Stimulated activated CD4-positive, alpha-beta T cell treated with anti-CD3 and anti-CD28 coated beads, TNF-alpha, amount 100 ng/mL, for 24 hours (primary cell): ENCODE data around the gene CCND2.

Experiments
- DNase-seq, 3 experiments: peaks; one replicate each; pipeline ENCODE4 v3.0.0-alpha.2; 2020; ENCODE audit warnings: low read depth in 3 of 3

Gene CCND2

GRCh38 chr12:4289998-4290790 lies 16.6 kb downstream of the CCND2 start:
- no peak for DNase-seq

DNA sequence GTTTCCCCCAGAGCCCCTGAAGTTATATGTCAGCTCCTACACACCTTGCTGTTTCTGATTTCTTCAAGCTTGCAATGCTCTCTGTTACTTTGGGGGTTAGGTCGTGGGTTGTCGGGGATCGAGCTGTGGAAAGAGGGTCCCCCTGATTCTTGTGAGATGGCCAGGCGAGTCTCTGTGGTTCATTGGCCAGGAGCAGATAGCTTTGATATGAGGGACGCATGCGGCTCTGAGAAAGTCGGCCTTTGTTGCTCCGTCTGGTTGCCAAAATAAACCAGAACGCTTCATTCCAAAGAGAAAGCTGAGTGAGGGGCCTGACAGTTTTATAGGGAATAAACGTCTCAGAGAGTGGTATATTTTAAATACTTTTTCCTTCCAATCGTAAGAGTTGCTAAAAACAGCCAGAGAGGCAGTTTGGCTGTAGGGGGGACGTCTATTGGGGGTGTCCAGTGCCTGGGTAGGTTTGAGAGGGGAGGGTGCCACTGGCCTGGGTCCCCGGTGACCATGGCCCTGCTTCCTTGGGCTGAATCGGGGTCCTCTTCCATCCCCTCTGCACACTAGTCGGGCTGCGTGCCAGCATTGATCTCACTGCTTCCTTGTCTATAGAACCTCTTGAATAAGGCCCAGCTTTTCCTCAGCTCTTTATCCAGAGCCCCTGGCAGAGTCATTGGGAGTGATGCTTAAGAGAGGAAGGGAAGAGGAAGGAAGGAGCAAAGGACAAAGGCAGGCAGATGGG lies 18.9 kb downstream of the CCND2 start:
- no peak for DNase-seq

DNA sequence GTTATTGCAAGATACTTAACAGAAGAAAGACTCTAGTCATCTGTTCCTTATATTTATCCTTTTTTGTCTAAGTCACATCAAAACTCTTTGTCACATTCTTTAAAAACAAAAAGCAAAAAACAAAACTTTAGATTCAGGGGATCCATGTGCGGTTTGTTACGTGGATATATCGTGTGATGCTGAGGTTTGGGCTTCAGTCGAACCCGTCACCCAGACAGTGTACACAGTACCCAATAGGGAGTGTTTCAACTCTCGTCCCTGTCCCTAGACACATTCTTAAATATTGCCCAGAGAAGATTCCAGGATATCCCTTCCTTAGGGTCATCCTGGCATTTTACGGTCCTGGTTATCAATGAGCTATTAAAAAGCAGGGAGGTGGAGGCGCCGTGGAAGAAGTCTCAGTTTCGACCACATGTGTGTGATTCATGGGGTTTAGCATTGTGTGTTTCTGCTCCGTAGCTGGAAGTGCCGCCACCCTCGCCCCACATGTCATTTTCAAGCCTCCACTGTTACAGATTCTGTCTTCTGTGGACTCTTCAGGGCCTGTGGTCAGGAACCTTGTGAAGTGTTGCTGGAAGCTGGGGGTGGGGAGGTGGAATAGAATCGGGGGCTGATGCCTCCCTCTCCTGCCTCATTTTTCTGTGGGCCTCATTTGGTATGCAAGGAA lies 19.9 kb downstream of the CCND2 start:
- peak in 1 of 3 experiments; percentile 54 for DNase-seq

- DNase-seq, result no peak
Observed at GRCh38 chr12:4293966-4294505, 20.5 kb downstream of the CCND2 start.

- no peak for DNase-seq
Observed at GRCh38 chr12:4296751-4297150, 23.2 kb downstream of the CCND2 start.

DNA sequence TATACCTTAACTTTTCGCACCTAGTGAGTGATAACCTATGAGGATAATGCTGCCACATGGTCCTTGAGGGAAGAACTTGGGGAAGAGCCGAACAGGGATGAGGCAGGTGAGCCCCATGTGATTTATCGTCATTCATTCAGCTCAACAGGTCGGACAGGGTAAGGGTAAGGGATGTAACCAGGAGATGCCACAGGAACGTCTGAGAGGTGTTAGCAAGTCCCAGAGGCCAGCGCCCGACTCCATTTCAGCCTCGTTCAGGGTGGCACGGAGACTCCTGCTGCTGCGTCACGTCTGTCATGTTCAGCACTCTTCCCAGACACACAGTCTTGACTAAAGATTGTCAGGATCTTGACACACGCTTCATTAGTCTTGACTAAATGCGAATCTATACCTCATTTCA lies 24.1 kb downstream of the CCND2 start:
- DNase-seq, result no peak

GRCh38 chr12:4300883-4301282 lies 27.3 kb downstream of the CCND2 start:
- DNase-seq, result no peak

GRCh38 chr12:4301932-4302501 lies 28.5 kb downstream of the CCND2 start:
- DNase-seq, result no peak

GRCh38 chr12:4302881-4303280 lies 29.3 kb downstream of the CCND2 start:
- DNase-seq, result no peak

GRCh38 chr12:4303750-4304149 lies 30.2 kb downstream of the CCND2 start:
- no peak for DNase-seq

- DNase-seq, result no peak
Observed at GRCh38 chr12:4307593-4308333, 34.2 kb downstream of the CCND2 start.

DNA sequence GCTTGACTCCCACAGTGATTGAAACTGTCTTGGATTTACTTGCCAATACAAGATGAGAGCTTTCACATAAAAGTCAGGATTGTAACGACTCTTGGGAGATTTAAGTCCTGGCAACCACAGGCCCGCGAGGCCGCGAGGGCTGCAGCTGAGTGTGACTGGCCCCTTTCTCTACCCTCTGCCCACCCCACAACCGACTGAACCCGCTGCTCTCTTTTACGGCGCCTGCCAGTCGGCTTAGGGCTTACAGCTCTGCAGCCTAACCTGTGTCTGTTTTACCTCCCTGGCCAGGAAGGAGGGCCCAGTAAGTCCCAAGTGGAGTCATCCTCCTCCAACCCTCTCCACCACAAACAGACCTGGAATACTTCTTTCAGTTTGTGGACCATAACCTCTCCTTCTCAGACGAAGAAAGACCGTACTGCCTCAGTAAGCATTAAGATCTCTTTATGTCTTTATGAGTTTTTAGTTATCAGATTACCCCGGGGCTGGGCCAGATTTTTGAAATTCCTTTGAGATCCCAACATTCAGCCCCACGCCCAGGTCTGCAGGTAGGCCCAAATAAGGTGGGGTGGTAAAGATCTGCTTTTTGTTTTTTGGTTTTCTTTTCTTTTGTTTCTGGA lies 34.9 kb downstream of the CCND2 start:
- no peak for DNase-seq

DNA sequence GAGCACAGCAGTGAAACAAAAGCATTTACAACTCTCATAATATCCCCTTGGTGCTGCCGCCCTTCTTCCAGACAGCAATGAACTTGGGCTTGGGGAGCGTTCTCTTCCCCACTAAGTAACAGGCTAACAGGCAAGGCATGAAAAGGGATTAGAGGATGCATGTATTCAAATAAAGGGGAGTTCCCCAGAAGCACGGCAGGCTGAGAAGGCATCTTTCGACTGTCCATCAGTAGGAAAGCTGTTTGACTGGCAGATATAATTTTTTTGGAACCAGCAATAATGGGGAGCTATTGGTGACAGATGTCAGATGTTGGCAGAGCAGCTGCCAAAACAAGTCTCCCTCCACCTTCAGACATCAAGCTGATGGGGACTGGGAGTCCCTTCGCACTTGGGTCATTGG lies 38.2 kb downstream of the CCND2 start:
- no peak for DNase-seq

- no peak for DNase-seq
Observed at GRCh38 chr12:4312251-4312650, 38.7 kb downstream of the CCND2 start.

DNA sequence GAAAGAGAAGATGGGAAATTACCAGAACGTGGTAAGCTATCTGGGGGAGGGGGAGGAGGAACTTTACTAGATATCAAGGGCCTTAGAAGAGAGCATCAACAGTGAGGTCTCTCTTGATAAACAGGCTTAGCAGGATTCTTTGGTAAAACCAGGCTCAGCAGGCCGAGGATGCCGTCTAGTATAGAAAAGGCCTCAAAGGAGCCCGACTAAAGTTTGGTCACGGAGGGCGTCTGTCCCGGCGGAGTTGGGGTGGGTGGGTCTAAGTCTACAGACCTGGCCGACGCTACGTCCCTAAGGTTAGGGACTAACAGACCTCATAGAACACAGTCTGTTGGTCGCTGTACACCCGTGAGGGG lies 46.9 kb downstream of the CCND2 start:
- no peak for DNase-seq

GRCh38 chr12:4320853-4321701 lies 47.5 kb downstream of the CCND2 start, which contains the start of gene TIGAR:
TSS of gene TIGAR (plus strand) at chr12:4321213. CDS start at chr12:4321272, 59 bp downstream.
- peak; percentile 79 to 89 (median 87) for DNase-seq

- no peak for DNase-seq
Observed at GRCh38 chr12:4322726-4323125, 49.2 kb downstream of the CCND2 start.
